Neural progenitor cell (in vitro differentiated cells): Measurements from ENCODE around the gene BEGAIN. TPM values are rescaled to one million over a fixed set of nuclear protein-coding genes. Genes with fewer than 3 reads are reported as not detected.
A peak's percentile ranks its signal among the peaks of the same experiment; 100 is the strongest.

Experiments used
- DNase-seq: peaks from one replicate; pipeline ENCODE4 v3.0.0-alpha.2; 2016; ENCODE audit warnings: low spot score
- H2AFZ ChIP-seq: fragments of 200-600 bp; sonication (generic); replicated peaks from 2 replicates; pipeline ENCODE4 v1.6.1; 2016; ENCODE audit warnings: antibody characterized with exemption
- H3F3A ChIP-seq: fragments of 200-600 bp; sonication (generic); 2 replicates; pipeline ENCODE4 v1.6.1; 2016; ENCODE audit warnings: antibody characterized with exemption, low read depth
- H3K27ac ChIP-seq: fragments of 200-600 bp; sonication (generic); 2 replicates; pipeline ENCODE4 v1.5.1; 2016; ENCODE audit warnings: mild to moderate bottlenecking
- H3K27me3 ChIP-seq: fragments of 200-600 bp; sonication (generic); 2 replicates; pipeline ENCODE4 v1.6.1; 2016; ENCODE audit warnings: mild to moderate bottlenecking, moderate library complexity
- H3K36me3 ChIP-seq: fragments of 200-600 bp; sonication (generic); 2 replicates; pipeline ENCODE4 v1.5.1; 2016
- H3K4me1 ChIP-seq: fragments of 200-600 bp; sonication (generic); 2 replicates; pipeline ENCODE4 v1.6.1; 2016; ENCODE audit warnings: mixed run types
- H3K4me2 ChIP-seq: fragments of 200-600 bp; sonication (generic); 2 replicates; pipeline ENCODE4 v1.6.1; 2016
- H3K4me3 ChIP-seq: fragments of 200-600 bp; sonication (generic); 2 replicates; pipeline ENCODE4 v1.5.1; 2016
- H3K79me2 ChIP-seq: fragments of 200-600 bp; sonication (generic); 2 replicates; pipeline ENCODE4 v1.6.1; 2016; ENCODE audit warnings: low read depth
- H3K9ac ChIP-seq: fragments of 200-600 bp; sonication (generic); 2 replicates; pipeline ENCODE4 v1.6.1; 2016
- H3K9me3 ChIP-seq: fragments of 200-600 bp; sonication (generic); 2 replicates; pipeline ENCODE4 v1.5.1; 2016; ENCODE audit warnings: low read depth
- H4K20me1 ChIP-seq: fragments of 200-600 bp; sonication (generic); 2 replicates; pipeline ENCODE4 v1.6.1; 2016; ENCODE audit warnings: low read depth
- H3K27ac Mint-ChIP-seq: 3 replicates; pipeline ENCODE4 v1.8.0; 2021; ENCODE audit warnings: mixed read lengths
- H3K27me3 Mint-ChIP-seq: 2 replicates; pipeline ENCODE4 v1.8.0; 2022; ENCODE audit warnings: low read depth, mild to moderate bottlenecking, inconsistent platforms, moderate library complexity, mixed read lengths; ENCODE audit not compliant: insufficient read depth
- H3K36me3 Mint-ChIP-seq: 3 replicates; pipeline ENCODE4 v1.8.0; 2021; ENCODE audit warnings: mixed read lengths
- H3K4me1 Mint-ChIP-seq: 3 replicates; pipeline ENCODE4 v1.8.0; 2021; ENCODE audit warnings: mixed read lengths
- H3K4me3 Mint-ChIP-seq: 3 replicates; pipeline ENCODE4 v1.8.0; 2021; ENCODE audit warnings: mild to moderate bottlenecking, moderate library complexity, mixed read lengths
- H3K9me3 Mint-ChIP-seq: 3 replicates; pipeline ENCODE4 v1.8.0; 2020; ENCODE audit warnings: mixed read lengths
- CTCF ChIP-seq: fragments of 200-600 bp; sonication (generic); IDR thresholded peaks from 2 replicates; pipeline ENCODE4 v1.5.1; 2017; ENCODE audit warnings: antibody characterized with exemption, mild to moderate bottlenecking
- EZH2 ChIP-seq: fragments of 200-600 bp; sonication (generic); IDR thresholded peaks from 2 replicates; pipeline ENCODE4 v1.6.1; 2017; ENCODE audit warnings: antibody characterized with exemption, mild to moderate bottlenecking, moderate library complexity
- EZH2phosphoT487 ChIP-seq: fragments of 200-600 bp; sonication (generic); IDR thresholded peaks from 2 replicates; pipeline ENCODE4 v1.6.1; 2017; ENCODE audit warnings: antibody characterized with exemption
- total RNA-seq: library from RNA; depleted of rRNA; stranded (reverse); fragments of >200 nt; gene quantifications from 2 replicates; pipeline ENCODE4 v1.2.3, GENCODE V29; 2015; ENCODE audit warnings: low replicate concordance

Gene BEGAIN
- total RNA-seq, 1 donor from 2014 or later: 4.0 TPM

GRCh38 chr14:100583245-100583644 lies 4.0 kb downstream of the BEGAIN start:
- Histone ChIP-seq H3K4me2 (no peak overlapping the region), H3K79me2 (no peaks in the 10 kb centered on the region), H3K27ac (no peak overlapping the region), H3K9me3 (no peaks in the 10 kb centered on the region), H3K4me3 (no peak overlapping the region), H3K9ac (no peak overlapping the region), H4K20me1 (no peaks in the 10 kb centered on the region), H3K36me3 (no peaks in the 10 kb centered on the region), H3F3A (peaks cover 7% of the 10 kb centered on the region), H3K27me3 (peaks cover 27% of the 10 kb centered on the region), H2AFZ (no peak overlapping the region), H3K4me1 (peaks cover 3% of the 10 kb centered on the region)
- no peak overlapping the region for H3K27ac Mint-ChIP-seq
- TF ChIP-seq EZH2phosphoT487 (no peak), CTCF (no peak), EZH2 (no peak)
- no peak for DNase-seq
- H3K27me3 Mint-ChIP-seq: peaks cover 32% of the 10 kb centered on the region
- H3K9me3 Mint-ChIP-seq: no peaks in the 10 kb centered on the region
- H3K4me1 Mint-ChIP-seq: no peaks in the 10 kb centered on the region
- peak overlapping the region; percentile 14 for H3K4me3 Mint-ChIP-seq
- H3K36me3 Mint-ChIP-seq: no peaks in the 10 kb centered on the region

GRCh38 chr14:100582496-100583165 lies 4.6 kb downstream of the BEGAIN start:
- Mint-ChIP-seq H3K4me3 (peak overlapping the region; percentile 14), H3K4me1 (no peaks in the 10 kb centered on the region), H3K27ac (no peak overlapping the region), H3K27me3 (peaks cover 26% of the 10 kb centered on the region), H3K36me3 (no peaks in the 10 kb centered on the region), H3K9me3 (no peaks in the 10 kb centered on the region)
- Histone ChIP-seq H3K27ac (no peak overlapping the region), H3K36me3 (no peaks in the 10 kb centered on the region), H3K27me3 (peaks cover 21% of the 10 kb centered on the region), H3K4me3 (no peak overlapping the region), H3K79me2 (no peaks in the 10 kb centered on the region), H3K9me3 (no peaks in the 10 kb centered on the region), H4K20me1 (no peaks in the 10 kb centered on the region), H3K4me1 (peaks cover 2% of the 10 kb centered on the region), H2AFZ (no peak overlapping the region), H3F3A (peaks cover under 1% of the 10 kb centered on the region), H3K4me2 (no peak overlapping the region), H3K9ac (no peak overlapping the region)
- TF ChIP-seq EZH2phosphoT487 (no peak), CTCF (no peak), EZH2 (no peak)
- no peak for DNase-seq

GRCh38 chr14:100581228-100582145 lies 5.7 kb downstream of the BEGAIN start:
- peaks cover 13% of the 10 kb centered on the region for H3K27me3 ChIP-seq
- no peak overlapping the region for H3K27ac ChIP-seq
- H3K27me3 Mint-ChIP-seq: peaks cover 27% of the 10 kb centered on the region
- H3K4me3 ChIP-seq: no peak overlapping the region
- no peaks in the 10 kb centered on the region for H3K9me3 ChIP-seq
- H3K4me1 Mint-ChIP-seq: no peaks in the 10 kb centered on the region
- H3K36me3 Mint-ChIP-seq: no peaks in the 10 kb centered on the region
- H2AFZ ChIP-seq: no peak overlapping the region
- H3K9me3 Mint-ChIP-seq: no peaks in the 10 kb centered on the region
- no peaks in the 10 kb centered on the region for H4K20me1 ChIP-seq
- no peak for DNase-seq
- no peak overlapping the region for H3K9ac ChIP-seq
- H3K4me2 ChIP-seq: no peak overlapping the region
- TF ChIP-seq EZH2phosphoT487 (no peak), EZH2 (no peak), CTCF (no peak)
- no peaks in the 10 kb centered on the region for H3K36me3 ChIP-seq
- H3K79me2 ChIP-seq: no peaks in the 10 kb centered on the region
- no peak overlapping the region for H3K4me3 Mint-ChIP-seq
- H3K27ac Mint-ChIP-seq: no peak overlapping the region
- H3K4me1 ChIP-seq: no peaks in the 10 kb centered on the region
- H3F3A ChIP-seq: no peaks in the 10 kb centered on the region
